GM23338 (cell line): ENCODE results near the gene PDCD10. TPM values are rescaled to one million over a fixed set of nuclear protein-coding genes. Genes with fewer than 3 reads are reported as not detected.

Experiments used
- ATAC-seq: fragments of 200-7000 bp; cut with Tn5 transposase; 3 replicates; pipeline ENCODE4 v1.9.1; 2020
- DNase-seq: peaks from one replicate; pipeline ENCODE4 v3.0.0-alpha.2; 2015; ENCODE audit warnings: low spot score
- H2AFZ ChIP-seq: fragments of 200-600 bp; sonication (generic); 2 replicates; pipeline ENCODE4 v1.8.0; 2016; ENCODE audit warnings: antibody characterized with exemption, mild to moderate bottlenecking, moderate library complexity
- H3F3A ChIP-seq: fragments of 200-600 bp; sonication (generic); replicated peaks from 2 replicates; pipeline ENCODE4 v1.8.0; 2017; ENCODE audit warnings: antibody characterized with exemption, mixed run types, low read depth
- H3K27ac ChIP-seq: fragments of 200-600 bp; sonication (generic); 2 replicates; pipeline ENCODE4 v1.6.1; 2016; ENCODE audit warnings: low read depth
- H3K27me3 ChIP-seq: fragments of 200-600 bp; sonication (generic); 2 replicates; pipeline ENCODE4 v1.8.0; 2016; ENCODE audit warnings: mild to moderate bottlenecking, mixed run types, moderate library complexity; ENCODE audit not compliant: insufficient read depth
- H3K36me3 ChIP-seq: fragments of 200-600 bp; sonication (generic); 2 replicates; pipeline ENCODE4 v1.8.0; 2016; ENCODE audit warnings: mild to moderate bottlenecking; ENCODE audit not compliant: insufficient read depth
- H3K4me1 ChIP-seq: fragments of 200-600 bp; sonication (generic); 2 replicates; pipeline ENCODE4 v1.8.0; 2016; ENCODE audit warnings: mild to moderate bottlenecking, moderate library complexity; ENCODE audit not compliant: insufficient read depth
- H3K4me2 ChIP-seq: fragments of 200-600 bp; sonication (generic); 2 replicates; pipeline ENCODE4 v1.7.1; 2017; ENCODE audit warnings: mixed run types
- H3K4me3 ChIP-seq: fragments of 200-600 bp; sonication (generic); 2 replicates; pipeline ENCODE4 v1.6.1; 2016; ENCODE audit warnings: mixed run types
- H3K79me2 ChIP-seq: fragments of 200-600 bp; sonication (generic); replicated peaks from 2 replicates; pipeline ENCODE4 v1.8.0; 2017; ENCODE audit warnings: mild to moderate bottlenecking; ENCODE audit not compliant: insufficient read depth
- H3K9me2 ChIP-seq: fragments of 200-600 bp; sonication (generic); 2 replicates; pipeline ENCODE4 v1.8.0; 2017; ENCODE audit not compliant: insufficient read depth
- H4K20me1 ChIP-seq: fragments of 200-600 bp; sonication (generic); replicated peaks from 2 replicates; pipeline ENCODE4 v1.8.0; 2017; ENCODE audit warnings: mild to moderate bottlenecking; ENCODE audit not compliant: insufficient read depth
- H3K27ac Mint-ChIP-seq: 2 replicates; pipeline ENCODE4 v1.8.0; 2020; ENCODE audit warnings: inconsistent platforms, mild to moderate bottlenecking, moderate library complexity, mixed read lengths
- H3K27me3 Mint-ChIP-seq: 3 replicates; pipeline ENCODE4 v1.8.0; 2022; ENCODE audit warnings: low read depth, mild to moderate bottlenecking, moderate library complexity, mixed read lengths, inconsistent platforms; ENCODE audit not compliant: insufficient read depth, poor library complexity
- H3K36me3 Mint-ChIP-seq: 3 replicates; pipeline ENCODE4 v1.8.0; 2021; ENCODE audit warnings: low read depth, mild to moderate bottlenecking, inconsistent platforms, moderate library complexity, mixed read lengths
- H3K4me1 Mint-ChIP-seq: 3 replicates; pipeline ENCODE4 v1.8.0; 2020; ENCODE audit warnings: mild to moderate bottlenecking, inconsistent platforms, mixed read lengths
- H3K4me3 Mint-ChIP-seq: 3 replicates; pipeline ENCODE4 v1.8.0; 2021; ENCODE audit warnings: moderate library complexity, mild to moderate bottlenecking, inconsistent platforms, mixed read lengths
- H3K9me3 Mint-ChIP-seq: 3 replicates; pipeline ENCODE4 v1.8.0; 2020; ENCODE audit warnings: moderate library complexity, mild to moderate bottlenecking, inconsistent platforms, mixed read lengths
- CREB1 ChIP-seq: fragments of 250-450 bp; sonication (Bioruptor Pico); IDR thresholded peaks from 2 replicates; pipeline ENCODE4 v1.5.0; 2020; ENCODE audit warnings: low read depth, mild to moderate bottlenecking, moderate library complexity
- EZH2 ChIP-seq: fragments of 200-600 bp; sonication (generic); IDR thresholded peaks from one replicate; pipeline ENCODE4 v1.8.0; 2017; ENCODE audit warnings: antibody characterized with exemption, mild to moderate bottlenecking, low read depth; ENCODE audit not compliant: unreplicated experiment
- EZH2phosphoT487 ChIP-seq: fragments of 200-600 bp; sonication (generic); IDR thresholded peaks from one replicate; pipeline ENCODE4 v1.8.1; 2018; ENCODE audit warnings: antibody characterized with exemption; ENCODE audit not compliant: unreplicated experiment
- JUNB ChIP-seq: IDR thresholded peaks from one replicate; pipeline ENCODE4 v1.6.1; 2016; ENCODE audit warnings: antibody characterized with exemption; ENCODE audit not compliant: unreplicated experiment
- NANOG ChIP-seq: IDR thresholded peaks from 2 replicates; pipeline ENCODE4 v1.6.1; 2016; ENCODE audit warnings: antibody characterized with exemption, borderline replicate concordance
- POLR2AphosphoS5 ChIP-seq: IDR thresholded peaks from 2 replicates; pipeline ENCODE4 v1.6.1; 2016; ENCODE audit warnings: antibody characterized with exemption, low read depth
- STAT1 ChIP-seq: IDR thresholded peaks from one replicate; pipeline ENCODE4 v1.6.1; 2016; ENCODE audit warnings: antibody characterized with exemption; ENCODE audit not compliant: unreplicated experiment
- ZNF114 ChIP-seq: fragments of 250-450 bp; sonication (Bioruptor Pico); IDR thresholded peaks from 2 replicates; pipeline ENCODE4 v1.5.0; 2020; ENCODE audit warnings: mild to moderate bottlenecking, moderate library complexity
- ZNF331 ChIP-seq: fragments of 250-450 bp; sonication (Bioruptor Pico); IDR thresholded peaks from 2 replicates; pipeline ENCODE4 v1.5.0; 2020; ENCODE audit warnings: low read depth, mild to moderate bottlenecking, moderate library complexity
- polyA plus RNA-seq: library from polyadenylated mRNA; unstranded; fragments of >200 nt; fragmentation: Nextera tagmentation; extraction: Ambion mirVana; gene quantifications from 2 replicates; pipeline ENCODE4 v1.2.1, GENCODE V29; 2016
- total RNA-seq: library from RNA; depleted of rRNA; stranded (reverse); fragments of >200 nt; shearing (Covaris generic); gene quantifications from 2 replicates; pipeline ENCODE4 v1.2.3, GENCODE V29; 2014
- TF ChIP-seq, protein P1 (sequence below): IDR thresholded peaks from one replicate; pipeline ENCODE4 v1.6.1; 2018; ENCODE audit warnings: antibody characterized with exemption; ENCODE audit not compliant: unreplicated experiment
- TF ChIP-seq, protein P2 (sequence below): IDR thresholded peaks from 2 replicates; pipeline ENCODE4 v1.6.1; 2016; ENCODE audit warnings: antibody characterized with exemption
- TF ChIP-seq, protein P3 (sequence below), 2 experiments: fragments of 200-600 bp in 1 of 2; sonication (generic) in 1 of 2; conservative IDR thresholded peaks; 2 replicates each; pipeline versions ENCODE4 v1.5.1 to v1.6.1; 2016 to 2017; ENCODE audit warnings: antibody characterized with exemption in 2 of 2, low read depth in 2 of 2, mild to moderate bottlenecking in 2 of 2, moderate library complexity in 1 of 2
- TF ChIP-seq, protein P4 (sequence below): fragments of 250-450 bp; sonication (Bioruptor Pico); IDR thresholded peaks from 2 replicates; pipeline ENCODE4 v1.5.0; 2020; ENCODE audit warnings: mild to moderate bottlenecking, moderate library complexity

Gene PDCD10
- total and polyA plus RNA-seq, 2 experiments from 2014 or later = 95.2 to 125 TPM

DNA sequence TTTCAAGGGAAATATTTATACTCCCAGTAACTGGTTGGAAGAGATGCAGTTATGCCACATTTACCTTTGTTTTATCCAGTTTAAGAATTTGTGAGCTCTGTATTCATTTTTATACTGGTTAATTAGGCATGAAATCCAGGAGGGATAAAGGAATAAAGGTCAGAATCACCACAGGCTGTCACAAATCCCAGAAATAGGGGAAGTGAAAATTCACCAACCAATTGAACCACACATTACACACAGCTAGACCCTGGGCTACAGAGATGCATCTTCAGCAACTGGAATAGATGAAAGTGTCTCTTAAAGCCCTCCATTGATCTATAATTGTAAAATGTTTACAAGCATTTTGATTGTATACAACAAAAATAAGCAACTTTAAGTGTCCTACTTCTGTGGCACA, 19.4 kb upstream of the PDCD10 start:
- H3K36me3 Mint-ChIP-seq = peaks cover 8% of the 10 kb centered on the region
- Histone ChIP-seq H2AFZ (no peak overlapping the region), H3K79me2 (no peaks in the 10 kb centered on the region), H3K4me3 (no peak overlapping the region), H3F3A (no peaks in the 10 kb centered on the region), H3K4me1 (no peaks in the 10 kb centered on the region), H3K27ac (no peak overlapping the region), H3K27me3 (no peaks in the 10 kb centered on the region), H3K36me3 (no peaks in the 10 kb centered on the region), H3K9me2 (no peaks in the 10 kb centered on the region), H4K20me1 (no peaks in the 10 kb centered on the region), H3K4me2 (no peak overlapping the region)
- no peak for DNase-seq
- H3K27ac Mint-ChIP-seq = no peak overlapping the region
- peaks cover 8% of the 10 kb centered on the region; the same call in 2 of the 3 replicates for H3K4me1 Mint-ChIP-seq
- ATAC-seq = no peak
- TF ChIP-seq NANOG = no peak
- TF ChIP-seq, protein P1, sequence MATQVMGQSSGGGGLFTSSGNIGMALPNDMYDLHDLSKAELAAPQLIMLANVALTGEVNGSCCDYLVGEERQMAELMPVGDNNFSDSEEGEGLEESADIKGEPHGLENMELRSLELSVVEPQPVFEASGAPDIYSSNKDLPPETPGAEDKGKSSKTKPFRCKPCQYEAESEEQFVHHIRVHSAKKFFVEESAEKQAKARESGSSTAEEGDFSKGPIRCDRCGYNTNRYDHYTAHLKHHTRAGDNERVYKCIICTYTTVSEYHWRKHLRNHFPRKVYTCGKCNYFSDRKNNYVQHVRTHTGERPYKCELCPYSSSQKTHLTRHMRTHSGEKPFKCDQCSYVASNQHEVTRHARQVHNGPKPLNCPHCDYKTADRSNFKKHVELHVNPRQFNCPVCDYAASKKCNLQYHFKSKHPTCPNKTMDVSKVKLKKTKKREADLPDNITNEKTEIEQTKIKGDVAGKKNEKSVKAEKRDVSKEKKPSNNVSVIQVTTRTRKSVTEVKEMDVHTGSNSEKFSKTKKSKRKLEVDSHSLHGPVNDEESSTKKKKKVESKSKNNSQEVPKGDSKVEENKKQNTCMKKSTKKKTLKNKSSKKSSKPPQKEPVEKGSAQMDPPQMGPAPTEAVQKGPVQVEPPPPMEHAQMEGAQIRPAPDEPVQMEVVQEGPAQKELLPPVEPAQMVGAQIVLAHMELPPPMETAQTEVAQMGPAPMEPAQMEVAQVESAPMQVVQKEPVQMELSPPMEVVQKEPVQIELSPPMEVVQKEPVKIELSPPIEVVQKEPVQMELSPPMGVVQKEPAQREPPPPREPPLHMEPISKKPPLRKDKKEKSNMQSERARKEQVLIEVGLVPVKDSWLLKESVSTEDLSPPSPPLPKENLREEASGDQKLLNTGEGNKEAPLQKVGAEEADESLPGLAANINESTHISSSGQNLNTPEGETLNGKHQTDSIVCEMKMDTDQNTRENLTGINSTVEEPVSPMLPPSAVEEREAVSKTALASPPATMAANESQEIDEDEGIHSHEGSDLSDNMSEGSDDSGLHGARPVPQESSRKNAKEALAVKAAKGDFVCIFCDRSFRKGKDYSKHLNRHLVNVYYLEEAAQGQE = no peak
- TF ChIP-seq, protein P2, sequence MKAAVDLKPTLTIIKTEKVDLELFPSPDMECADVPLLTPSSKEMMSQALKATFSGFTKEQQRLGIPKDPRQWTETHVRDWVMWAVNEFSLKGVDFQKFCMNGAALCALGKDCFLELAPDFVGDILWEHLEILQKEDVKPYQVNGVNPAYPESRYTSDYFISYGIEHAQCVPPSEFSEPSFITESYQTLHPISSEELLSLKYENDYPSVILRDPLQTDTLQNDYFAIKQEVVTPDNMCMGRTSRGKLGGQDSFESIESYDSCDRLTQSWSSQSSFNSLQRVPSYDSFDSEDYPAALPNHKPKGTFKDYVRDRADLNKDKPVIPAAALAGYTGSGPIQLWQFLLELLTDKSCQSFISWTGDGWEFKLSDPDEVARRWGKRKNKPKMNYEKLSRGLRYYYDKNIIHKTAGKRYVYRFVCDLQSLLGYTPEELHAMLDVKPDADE = no peak
- TF ChIP-seq STAT1 = no peak
- no peak for TF ChIP-seq EZH2phosphoT487
- no peak for TF ChIP-seq POLR2AphosphoS5
- no peak for TF ChIP-seq ZNF331 (CRISPR knock-in tag)
- TF ChIP-seq ZNF114 = no peak
- TF ChIP-seq, protein P3, sequence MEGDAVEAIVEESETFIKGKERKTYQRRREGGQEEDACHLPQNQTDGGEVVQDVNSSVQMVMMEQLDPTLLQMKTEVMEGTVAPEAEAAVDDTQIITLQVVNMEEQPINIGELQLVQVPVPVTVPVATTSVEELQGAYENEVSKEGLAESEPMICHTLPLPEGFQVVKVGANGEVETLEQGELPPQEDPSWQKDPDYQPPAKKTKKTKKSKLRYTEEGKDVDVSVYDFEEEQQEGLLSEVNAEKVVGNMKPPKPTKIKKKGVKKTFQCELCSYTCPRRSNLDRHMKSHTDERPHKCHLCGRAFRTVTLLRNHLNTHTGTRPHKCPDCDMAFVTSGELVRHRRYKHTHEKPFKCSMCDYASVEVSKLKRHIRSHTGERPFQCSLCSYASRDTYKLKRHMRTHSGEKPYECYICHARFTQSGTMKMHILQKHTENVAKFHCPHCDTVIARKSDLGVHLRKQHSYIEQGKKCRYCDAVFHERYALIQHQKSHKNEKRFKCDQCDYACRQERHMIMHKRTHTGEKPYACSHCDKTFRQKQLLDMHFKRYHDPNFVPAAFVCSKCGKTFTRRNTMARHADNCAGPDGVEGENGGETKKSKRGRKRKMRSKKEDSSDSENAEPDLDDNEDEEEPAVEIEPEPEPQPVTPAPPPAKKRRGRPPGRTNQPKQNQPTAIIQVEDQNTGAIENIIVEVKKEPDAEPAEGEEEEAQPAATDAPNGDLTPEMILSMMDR (conservative IDR thresholded peaks at IDR 0.05; ENCODE audit: low read depth in 2 of 2) = no peak
- TF ChIP-seq CREB1 (CRISPR knock-in tag) = no peak
- no peak for TF ChIP-seq EZH2
- TF ChIP-seq, protein P4, sequence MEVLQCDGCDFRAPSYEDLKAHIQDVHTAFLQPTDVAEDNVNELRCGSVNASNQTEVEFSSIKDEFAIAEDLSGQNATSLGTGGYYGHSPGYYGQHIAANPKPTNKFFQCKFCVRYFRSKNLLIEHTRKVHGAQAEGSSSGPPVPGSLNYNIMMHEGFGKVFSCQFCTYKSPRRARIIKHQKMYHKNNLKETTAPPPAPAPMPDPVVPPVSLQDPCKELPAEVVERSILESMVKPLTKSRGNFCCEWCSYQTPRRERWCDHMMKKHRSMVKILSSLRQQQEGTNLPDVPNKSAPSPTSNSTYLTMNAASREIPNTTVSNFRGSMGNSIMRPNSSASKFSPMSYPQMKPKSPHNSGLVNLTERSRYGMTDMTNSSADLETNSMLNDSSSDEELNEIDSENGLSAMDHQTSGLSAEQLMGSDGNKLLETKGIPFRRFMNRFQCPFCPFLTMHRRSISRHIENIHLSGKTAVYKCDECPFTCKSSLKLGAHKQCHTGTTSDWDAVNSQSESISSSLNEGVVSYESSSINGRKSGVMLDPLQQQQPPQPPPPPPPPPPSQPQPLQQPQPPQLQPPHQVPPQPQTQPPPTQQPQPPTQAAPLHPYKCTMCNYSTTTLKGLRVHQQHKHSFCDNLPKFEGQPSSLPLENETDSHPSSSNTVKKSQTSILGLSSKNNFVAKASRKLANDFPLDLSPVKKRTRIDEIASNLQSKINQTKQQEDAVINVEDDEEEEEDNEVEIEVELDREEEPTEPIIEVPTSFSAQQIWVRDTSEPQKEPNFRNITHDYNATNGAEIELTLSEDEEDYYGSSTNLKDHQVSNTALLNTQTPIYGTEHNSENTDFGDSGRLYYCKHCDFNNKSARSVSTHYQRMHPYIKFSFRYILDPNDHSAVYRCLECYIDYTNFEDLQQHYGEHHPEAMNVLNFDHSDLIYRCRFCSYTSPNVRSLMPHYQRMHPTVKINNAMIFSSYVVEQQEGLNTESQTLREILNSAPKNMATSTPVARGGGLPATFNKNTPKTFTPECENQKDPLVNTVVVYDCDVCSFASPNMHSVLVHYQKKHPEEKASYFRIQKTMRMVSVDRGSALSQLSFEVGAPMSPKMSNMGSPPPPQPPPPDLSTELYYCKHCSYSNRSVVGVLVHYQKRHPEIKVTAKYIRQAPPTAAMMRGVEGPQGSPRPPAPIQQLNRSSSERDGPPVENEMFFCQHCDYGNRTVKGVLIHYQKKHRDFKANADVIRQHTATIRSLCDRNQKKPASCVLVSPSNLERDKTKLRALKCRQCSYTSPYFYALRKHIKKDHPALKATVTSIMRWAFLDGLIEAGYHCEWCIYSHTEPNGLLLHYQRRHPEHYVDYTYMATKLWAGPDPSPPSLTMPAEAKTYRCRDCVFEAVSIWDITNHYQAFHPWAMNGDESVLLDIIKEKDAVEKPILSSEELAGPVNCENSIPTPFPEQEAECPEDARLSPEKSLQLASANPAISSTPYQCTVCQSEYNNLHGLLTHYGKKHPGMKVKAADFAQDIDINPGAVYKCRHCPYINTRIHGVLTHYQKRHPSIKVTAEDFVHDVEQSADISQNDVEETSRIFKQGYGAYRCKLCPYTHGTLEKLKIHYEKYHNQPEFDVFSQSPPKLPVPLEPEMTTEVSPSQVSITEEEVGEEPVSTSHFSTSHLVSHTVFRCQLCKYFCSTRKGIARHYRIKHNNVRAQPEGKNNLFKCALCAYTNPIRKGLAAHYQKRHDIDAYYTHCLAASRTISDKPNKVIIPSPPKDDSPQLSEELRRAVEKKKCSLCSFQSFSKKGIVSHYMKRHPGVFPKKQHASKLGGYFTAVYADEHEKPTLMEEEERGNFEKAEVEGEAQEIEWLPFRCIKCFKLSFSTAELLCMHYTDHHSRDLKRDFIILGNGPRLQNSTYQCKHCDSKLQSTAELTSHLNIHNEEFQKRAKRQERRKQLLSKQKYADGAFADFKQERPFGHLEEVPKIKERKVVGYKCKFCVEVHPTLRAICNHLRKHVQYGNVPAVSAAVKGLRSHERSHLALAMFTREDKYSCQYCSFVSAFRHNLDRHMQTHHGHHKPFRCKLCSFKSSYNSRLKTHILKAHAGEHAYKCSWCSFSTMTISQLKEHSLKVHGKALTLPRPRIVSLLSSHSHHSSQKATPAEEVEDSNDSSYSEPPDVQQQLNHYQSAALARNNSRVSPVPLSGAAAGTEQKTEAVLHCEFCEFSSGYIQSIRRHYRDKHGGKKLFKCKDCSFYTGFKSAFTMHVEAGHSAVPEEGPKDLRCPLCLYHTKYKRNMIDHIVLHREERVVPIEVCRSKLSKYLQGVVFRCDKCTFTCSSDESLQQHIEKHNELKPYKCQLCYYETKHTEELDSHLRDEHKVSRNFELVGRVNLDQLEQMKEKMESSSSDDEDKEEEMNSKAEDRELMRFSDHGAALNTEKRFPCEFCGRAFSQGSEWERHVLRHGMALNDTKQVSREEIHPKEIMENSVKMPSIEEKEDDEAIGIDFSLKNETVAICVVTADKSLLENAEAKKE (CRISPR knock-in tag) = no peak
- no peak for TF ChIP-seq JUNB
- H3K27me3 Mint-ChIP-seq = peaks cover 7% of the 10 kb centered on the region
- no peak overlapping the region for H3K4me3 Mint-ChIP-seq
- H3K9me3 Mint-ChIP-seq = peaks cover 8% of the 10 kb centered on the region; the same call in 2 of the 3 replicates
